CD4-positive, alpha-beta T cell treated with Interleukin-2 at 100 ng/mL for 4 hours (primary cell): Measurements from ENCODE around the gene APCDD1.
A peak's percentile ranks its signal among the peaks of the same experiment; 100 is the strongest.
"Not testable (repeated sequence)": the region's sequence is repeated elsewhere in the genome, so short reads cannot be mapped to it uniquely, and the experiment has no call there.

Source experiments
- DNase-seq: peaks from one replicate; pipeline ENCODE4 v3.0.0-alpha.2; 2020; ENCODE audit warnings: low spot score

Gene APCDD1

DNA sequence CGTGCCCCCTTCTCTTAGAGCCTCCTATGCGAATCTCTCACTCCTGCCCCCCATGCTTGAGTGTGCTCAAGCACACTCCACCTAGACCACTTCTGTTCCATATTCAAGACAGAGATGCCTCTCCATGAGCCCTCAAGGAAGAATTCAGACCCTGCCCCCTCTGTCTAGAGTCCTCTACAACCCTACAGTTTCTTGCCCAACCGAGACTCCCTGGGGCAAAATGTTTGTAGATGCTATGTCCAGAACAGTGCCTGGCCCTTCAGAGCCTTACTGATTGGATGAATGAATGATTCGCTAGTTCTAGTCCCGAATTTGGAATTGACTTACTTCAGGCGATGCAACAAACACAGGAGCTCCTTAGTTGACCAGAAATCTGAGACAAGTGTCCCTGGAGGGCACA, 8.7 kb downstream of the APCDD1 start:
- DNase-seq: no peak

DNA sequence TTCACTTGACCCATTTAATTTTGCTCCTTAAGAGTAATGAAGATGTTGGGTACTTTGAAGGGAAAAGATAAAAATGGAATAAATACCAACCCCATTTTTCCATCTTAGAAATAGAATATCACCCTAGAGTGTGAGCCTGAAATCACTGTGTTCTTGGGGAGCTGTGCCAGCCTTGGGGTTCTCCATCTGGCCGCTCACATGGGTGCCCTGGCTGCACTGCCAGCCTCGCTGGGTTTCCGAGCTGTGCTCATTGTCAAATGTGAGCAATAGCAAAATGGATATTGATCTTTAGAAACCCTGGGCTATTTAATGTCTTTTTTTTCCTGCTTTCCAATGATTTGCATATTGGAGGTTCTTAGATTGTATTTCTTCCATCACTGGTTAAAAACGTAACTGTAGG, 9.3 kb downstream of the APCDD1 start:
- DNase-seq: no peak

DNA sequence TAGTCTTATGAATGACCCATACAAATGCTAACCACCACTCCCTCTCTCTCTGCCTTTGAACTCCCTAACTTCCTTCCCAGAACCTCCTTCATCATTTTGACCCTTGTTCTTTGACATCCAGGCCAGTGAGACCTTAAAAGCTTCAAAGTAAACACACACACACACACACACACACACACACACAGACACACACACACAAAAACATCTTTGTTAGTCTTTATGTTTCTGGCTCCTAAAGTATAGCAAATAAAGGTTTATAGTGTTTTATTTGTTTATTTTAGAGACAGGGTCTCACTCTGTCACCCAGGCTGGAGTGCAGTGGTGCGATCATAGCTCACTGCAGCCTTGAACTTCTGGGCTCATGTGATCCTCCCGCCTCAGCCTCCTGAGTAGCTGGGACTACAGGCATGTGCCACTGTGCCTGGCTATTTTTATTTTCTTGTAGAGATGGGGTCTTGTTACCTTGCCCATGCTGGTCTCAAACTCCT, 9.8 kb downstream of the APCDD1 start:
- not testable (repeated sequence) for DNase-seq

DNA sequence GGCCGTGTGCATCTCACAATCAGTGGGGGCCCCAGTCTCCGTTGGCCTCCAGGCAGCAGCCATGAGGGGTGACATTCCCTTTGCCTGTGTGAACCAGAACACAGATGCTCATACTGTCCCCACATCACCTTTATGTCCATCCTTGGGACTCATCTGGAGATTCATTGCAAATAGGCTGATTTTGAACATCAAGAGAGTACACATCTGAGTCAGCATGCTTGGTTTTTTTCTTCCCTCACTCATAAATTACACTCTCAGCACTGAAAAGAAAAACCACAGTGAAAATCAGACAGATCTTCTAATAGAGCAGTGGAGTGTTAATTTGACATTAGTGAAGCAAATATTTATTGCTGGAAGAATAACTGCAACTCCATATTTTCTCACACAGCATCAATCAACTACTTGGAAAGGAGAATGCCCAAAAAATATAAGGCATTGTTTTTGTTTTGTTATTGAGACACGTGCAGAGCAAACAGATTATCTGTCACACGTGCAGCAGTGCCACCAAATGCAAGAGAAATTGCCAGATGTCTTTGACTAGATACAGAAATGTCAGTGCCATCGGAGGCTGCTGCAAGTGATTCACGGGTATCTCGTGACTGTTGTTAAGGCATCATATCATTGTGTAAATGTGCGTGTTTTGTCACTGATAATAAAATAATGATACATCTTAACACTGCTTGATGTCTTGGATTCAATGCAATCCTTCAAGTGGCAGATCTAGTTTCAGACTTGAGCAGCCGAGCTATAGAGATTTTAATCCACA, 10.9 kb downstream of the APCDD1 start:
- no peak for DNase-seq

DNA sequence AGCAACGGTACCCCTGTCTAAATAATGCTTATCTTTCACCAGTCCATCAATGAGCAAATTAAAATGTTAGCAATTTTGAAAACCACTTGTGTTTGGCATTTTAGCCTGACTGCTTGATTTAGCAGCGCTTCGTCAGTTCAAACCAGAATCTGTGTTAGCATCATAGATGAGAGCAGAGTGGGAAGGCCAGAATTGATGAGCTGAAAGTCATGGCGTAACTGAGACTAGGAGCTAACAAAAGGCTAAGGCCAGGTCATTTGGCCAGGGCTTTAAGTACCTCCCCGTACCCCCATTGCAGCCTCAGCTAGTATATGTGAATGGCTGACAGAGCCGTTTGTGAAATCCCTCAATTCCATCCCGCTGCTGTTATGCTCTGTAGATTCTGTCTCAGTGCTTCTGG, 16.0 kb downstream of the APCDD1 start:
- no peak for DNase-seq

DNA sequence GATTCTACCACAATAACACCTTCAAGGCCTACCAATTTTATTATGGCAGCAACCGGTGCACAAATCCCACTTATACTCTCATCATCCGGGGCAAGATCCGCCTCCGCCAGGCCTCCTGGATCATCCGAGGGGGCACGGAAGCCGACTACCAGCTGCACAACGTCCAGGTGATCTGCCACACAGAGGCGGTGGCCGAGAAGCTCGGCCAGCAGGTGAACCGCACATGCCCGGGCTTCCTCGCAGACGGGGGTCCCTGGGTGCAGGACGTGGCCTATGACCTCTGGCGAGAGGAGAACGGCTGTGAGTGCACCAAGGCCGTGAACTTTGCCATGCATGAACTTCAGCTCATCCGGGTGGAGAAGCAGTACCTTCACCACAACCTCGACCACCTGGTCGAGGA, 17.1 kb downstream of the APCDD1 start:
- DNase-seq: no peak

DNA sequence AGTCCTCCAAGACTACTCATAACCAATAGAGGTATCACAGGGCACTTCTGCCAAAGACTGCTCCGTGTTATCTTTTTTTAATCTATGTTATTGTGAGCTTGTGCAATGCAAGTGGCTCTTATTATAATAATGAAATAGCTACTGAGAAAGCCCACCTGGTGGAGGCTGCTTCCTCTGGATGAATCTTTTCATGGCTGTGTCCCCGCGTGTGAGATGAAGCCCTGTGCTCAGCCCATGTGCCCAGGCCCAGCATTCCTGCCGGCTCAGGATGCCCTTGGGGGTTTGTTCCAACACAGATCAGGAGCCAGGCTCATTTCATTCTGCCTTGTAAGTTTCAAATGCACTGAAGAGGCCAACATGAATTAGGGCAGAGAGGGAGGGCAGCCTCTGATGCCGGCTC, 18.7 kb downstream of the APCDD1 start:
- no peak for DNase-seq

DNA sequence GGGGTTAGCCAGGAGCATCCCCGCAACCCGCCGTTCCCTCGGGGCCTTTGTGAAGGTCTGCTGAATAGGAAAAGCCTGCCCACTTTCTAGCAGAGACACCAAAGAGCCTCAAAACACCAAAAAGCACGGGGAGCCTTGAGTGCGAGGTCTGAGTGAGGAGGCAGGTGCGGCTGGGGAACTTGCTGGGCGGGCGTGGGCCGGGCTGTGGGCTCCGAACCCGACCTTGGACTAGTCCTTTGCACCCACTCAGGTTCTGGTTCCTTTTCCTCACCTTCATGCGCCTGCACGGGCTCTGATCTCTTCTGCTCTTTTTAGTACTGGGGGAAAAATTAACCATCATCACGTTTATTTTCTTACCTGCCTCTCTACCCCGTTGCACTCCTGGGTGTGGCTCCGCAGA, 19.9 kb downstream of the APCDD1 start:
- DNase-seq: no peak

DNA sequence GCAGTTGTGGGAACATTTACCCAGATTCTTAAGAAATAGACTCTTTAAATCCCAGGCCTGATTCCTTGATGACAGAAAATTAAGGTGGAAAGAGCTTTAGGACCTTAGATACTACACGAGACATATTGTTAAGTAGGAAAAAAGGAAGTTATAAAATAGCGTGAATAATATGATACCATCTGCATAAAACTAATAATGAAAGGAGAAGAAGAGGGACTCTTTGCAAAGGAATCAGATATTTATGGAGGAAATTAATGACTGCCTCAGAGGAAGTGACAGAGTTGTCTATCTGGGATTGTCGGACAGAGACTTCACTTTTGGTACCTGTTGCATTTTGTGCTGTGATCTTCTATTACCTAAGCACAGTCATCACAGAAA, 20.8 kb downstream of the APCDD1 start:
- DNase-seq: no peak

DNA sequence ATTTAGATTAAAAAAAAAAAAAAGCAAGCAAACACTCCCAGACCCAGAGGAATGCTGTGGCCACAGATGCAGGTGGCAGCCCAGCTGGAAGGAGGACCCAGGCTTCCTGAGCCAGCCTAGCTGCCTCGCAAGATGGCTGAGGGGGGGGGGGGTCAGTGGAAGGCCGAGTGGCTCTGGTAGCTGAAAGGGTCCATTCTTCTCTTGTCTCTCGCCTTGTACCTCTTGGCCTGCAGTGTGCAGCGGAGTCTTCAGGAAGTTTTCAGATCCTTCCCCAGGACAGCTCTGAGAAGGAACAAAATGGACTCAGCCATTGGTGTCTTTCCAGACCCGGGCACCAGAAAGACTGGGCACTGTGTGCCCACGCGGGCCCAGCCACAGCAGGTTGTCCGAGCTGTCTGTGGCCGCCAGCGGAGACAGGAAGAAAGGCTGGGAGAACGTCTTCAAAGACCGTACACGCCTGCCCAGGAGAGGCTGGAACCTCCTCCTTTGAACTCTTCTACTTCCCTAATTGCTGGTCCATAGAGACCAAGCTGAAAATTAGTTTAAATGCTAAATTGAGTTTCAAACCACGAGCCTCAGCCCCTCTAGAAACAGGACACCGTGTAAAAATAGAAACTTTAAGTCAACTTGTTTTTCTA, 21.3 kb downstream of the APCDD1 start:
- DNase-seq: no peak

DNA sequence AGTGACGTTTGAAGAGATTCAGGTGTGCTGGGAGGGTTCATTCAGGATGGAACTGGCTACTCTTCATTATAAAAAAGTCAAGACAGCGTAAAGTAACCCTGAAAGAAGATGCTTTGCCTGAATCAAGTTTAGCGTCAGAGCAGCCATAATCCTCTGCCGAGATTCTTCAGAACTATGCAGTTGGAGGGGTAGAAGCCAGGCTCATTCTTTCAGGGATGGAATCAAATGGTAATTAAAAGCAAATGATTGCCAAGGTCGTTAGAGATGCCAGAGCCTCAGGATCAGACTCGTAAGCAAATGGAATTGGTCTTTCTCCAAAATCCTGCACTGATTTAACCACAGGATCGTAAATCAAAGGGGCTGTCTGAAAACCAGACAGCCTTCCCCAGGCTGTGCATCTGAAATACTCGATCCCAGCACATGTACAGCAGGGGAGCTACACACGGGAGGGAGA, 21.9 kb downstream of the APCDD1 start:
- no peak for DNase-seq

DNA sequence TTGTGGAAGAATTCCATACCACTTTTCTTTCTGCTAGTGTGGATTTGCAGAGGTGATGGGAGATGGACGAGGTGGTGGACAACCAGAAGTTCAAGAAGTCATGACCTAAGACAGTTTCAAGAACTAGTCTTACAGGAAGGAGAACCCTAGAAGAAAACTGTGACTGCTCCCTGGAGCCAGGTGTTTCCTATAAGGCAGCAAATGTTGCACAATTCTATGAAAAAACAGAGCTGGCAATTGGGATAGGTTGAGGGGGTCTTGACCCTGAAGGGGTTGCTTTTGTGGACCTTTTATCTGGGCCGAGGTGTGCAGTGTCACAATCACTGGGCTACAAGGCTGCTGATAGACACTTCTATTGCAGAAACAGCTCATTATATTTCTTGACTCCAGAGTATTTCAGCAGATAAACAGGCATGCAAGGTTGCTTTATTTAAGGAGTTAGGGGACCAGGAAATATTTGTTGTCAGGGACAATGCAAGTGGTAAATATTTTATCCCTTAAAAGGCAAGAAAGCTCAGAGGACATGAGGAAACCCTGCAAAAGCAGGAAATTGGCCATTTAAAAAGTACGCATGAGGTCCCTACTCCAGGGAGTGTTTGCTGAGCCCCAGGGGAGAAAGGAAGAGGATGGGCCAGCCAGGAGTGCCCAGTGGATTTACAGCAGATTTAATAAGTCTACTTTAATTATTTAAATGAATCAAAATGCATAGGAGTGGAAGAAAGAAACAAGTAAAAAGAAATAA, 22.9 kb downstream of the APCDD1 start:
- no peak for DNase-seq

DNA sequence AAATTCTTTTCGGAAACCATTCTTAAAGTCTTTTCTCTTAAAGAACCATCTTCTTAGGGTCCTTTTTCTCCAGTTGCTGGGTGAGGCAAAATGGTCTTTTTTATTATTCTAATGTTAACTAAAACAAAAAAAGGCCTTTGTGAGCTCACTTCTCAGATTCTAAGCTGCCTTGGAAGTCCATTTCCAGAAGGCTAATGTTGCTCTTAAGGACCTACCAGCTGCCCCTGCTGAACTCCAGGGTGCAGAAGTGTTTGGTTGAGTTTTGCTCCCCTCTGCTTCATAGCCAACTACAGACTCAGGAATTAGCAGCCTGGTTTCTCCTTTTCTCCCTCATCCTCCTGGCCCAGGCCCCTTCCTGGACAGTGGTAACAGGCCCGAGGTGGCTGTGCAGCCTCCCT, 23.4 kb downstream of the APCDD1 start:
- DNase-seq: no peak

DNA sequence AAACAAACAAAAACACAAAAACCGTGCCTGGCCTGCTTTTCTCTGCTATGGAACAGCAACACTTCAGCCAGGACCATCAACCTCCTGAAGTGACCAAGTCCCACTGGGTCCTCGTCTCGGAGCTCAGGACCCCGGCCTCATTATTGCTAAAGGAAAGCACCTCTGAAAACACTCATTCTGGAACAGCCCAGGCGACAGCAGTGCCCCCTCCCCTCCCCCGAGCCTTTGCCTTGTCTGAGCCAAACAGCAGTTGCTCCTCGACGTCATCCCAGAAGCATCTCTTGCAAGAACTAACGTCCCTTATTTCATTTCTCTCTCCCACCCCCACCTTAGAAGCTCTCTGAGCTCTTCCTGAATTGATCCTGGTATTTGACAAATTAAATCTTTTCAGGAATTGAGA, 27.4 kb downstream of the APCDD1 start:
- no peak for DNase-seq

DNA sequence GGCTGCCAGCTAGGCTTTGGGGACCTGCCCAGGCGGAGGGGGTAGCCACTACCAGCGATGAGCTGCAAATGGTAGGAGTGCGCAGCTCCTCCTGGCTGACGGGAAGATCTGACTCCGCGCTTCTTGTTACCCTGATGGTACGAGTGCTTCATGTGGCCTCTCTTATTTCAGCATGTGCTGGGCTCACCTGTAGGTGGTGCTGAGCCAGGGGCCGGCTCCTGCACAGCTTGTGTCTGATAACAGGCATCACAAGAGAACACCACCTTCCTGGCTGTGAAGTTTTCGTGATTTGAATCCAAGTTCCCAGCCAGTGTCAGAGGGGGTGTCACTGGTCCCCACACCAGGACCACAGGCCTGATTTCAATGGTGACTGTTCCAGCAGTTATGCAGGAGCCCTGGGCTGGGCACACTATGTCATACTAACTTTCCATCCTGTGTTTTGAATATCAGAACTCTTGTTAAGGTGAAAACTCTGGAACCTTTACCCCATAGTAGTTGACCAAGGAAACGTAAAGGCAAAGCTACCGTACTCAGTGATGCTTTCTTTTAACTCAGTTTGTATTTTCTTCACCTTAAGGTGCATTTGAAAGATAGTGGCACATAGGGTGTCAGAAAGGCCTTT, 28.0 kb downstream of the APCDD1 start:
- DNase-seq: no peak

DNA sequence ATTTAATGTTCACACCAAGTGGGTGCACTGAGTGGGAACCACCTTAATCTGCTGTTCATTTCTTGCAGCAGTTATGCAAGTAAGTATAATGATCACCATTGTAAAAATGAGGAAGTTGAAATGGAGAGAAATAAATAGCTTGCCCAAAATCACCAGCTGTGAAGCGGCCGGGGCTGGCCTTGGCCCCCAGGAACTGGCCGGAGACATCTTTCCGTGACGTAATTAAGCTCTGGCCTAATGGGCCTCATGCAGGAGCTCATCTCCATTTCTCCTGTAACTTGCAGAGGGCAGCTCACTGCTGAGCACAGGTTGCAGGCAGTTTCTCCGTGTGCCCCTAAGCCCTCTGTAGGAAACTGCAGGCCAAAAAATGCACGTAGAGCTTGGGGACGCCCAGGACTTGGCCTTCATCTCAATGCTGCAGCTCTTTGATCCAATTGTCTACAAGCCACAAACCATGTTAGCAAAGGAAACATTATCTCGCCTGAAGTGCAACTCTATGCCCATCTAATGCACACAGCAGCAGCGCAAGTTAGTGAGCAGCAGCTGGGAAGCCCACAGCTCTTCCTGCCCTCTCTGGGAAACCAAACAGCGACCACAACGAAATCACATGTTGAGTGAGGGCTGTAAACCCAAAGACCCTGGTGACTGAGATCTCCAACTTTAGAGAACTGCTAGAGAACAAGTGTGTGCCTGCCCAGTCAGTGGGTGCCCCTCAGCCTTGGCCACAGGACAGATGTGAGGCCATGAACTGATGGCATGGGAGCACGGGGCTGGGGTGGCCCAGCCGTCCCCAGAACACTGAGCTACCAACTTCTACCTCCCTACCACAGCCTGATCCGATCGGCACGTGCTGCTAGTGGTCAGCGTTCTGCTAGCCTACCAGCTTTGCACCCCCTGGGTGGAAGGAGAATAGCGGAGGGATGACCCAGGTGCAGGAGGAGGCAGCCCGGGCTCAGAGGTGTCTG, 28.8 kb downstream of the APCDD1 start:
- no peak for DNase-seq

DNA sequence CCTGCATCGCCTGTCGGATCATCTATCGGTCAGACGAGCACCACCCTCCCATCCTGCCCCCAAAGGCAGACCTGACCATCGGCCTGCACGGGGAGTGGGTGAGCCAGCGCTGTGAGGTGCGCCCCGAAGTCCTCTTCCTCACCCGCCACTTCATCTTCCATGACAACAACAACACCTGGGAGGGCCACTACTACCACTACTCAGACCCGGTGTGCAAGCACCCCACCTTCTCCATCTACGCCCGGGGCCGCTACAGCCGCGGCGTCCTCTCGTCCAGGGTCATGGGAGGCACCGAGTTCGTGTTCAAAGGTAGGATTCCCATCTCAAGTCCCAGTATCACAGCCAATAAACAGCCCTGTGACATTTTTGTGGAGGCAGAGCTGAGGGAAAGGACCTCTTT, 31.0 kb downstream of the APCDD1 start:
- no peak for DNase-seq

DNA sequence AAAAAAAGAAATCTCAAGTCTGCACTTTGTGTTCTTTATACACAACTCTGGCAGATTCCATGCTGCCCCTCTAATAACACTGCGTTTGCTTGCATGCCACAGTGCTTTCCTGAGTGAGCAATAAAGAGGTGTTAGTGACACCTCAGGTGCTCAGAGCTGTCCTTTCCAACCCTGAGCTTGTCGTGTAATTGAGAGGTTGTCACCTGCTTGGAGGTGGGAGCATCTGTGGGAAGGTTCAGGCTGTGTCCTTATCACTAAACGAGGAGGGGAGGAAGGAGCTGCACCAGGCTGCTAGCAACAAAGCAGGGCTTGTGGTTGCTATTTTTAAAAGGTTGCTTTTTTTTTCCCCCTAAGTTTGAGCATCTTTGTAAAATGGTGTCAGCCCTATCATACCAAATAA, 31.9 kb downstream of the APCDD1 start:
- no peak for DNase-seq

DNA sequence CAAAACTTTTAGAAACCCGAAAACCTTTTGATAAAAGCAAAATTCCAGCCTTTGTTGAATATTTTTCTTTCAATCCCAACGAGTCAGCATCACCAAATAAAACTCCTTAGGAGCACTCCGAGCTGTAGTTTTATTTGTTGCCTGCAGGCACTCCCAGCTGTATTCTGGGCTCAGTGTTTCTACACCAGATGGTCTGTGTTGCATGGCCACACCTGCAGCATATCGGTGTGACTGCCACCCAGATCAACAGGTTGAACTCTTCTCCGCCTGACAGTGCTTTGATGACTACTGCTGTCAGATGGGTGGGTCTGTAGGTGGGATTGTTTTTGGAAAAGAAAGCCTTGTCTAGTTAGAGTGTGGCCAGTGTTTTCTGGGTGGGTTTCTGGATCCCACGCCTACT, 32.7 kb downstream of the APCDD1 start:
- no peak for DNase-seq

DNA sequence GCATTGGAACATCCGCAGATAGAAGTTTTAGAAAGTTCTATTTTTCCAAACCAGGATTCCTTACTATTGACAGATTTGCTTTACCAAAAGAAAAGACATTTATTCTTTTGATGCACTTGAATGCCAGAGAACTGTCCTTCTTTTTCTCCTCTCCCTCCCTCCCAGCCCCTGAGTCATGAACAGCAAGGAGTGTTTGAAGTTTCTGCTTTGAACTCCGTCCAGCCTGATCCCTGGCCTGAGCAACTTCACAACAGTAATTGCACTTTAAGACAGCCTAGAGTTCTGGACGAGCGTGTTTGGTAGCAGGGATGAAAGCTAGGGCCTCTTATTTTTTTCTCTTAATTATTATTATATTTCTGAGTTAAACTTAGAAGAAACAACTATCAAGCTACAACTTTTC, 33.6 kb downstream of the APCDD1 start:
- no peak for DNase-seq

DNA sequence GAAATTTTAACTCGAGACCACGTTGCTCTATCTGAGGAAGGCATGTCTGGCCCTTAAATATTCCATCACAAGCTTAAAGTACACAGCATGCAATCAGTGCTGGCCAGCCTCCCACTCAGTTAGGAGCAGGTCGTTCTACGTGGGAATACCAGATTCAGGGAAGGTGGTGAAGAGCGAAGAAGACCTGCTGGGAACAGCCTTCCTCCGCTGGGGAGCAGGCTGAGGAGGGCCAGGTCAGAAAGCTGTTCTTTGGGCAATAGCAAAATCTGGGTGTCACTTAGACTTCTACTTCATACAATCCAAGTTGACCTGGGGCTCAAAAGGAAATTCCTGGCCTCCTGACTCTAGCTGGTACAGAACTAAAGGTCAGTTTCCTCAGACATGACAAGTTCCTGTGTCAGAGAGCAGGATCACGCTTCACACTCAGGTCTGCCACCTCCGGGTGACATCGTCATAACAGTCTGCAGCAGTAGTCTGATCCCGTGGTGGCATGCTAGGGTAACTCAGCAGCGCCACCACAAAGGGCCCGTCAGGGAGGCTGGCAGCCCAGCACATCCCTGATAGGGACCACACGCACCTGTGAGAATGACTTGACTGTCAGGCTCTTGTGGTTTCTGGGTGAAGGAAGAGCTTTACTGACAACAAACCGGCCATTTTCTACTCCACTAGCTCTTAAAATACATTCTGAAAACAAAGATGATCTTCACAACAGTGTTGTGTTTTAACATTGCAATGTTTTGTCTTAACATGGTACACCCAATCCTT, 36.1 kb downstream of the APCDD1 start:
- DNase-seq: peak; percentile 46
